ENCODE data around the gene UNC80.

DNA sequence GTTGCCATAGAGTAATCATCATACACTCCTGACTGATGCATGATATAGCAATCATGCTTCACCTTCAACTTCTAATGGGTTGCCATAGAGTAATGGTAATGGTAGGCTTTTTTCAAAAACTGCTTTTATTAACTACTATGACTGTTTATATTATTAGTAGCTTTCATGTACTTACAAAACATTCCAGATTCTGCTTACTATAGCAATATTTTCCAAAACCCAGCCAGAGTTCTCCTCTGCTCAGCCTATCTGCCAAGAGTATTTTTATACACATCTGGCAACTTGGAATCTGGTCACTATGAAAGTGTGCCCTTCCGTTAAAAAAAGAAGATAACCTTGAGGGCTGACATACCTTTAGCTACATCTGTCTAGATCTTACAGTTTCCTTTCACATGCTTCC, 5.0 kb upstream of the UNC80 start:
- TF ChIP-seq, protein P1, sequence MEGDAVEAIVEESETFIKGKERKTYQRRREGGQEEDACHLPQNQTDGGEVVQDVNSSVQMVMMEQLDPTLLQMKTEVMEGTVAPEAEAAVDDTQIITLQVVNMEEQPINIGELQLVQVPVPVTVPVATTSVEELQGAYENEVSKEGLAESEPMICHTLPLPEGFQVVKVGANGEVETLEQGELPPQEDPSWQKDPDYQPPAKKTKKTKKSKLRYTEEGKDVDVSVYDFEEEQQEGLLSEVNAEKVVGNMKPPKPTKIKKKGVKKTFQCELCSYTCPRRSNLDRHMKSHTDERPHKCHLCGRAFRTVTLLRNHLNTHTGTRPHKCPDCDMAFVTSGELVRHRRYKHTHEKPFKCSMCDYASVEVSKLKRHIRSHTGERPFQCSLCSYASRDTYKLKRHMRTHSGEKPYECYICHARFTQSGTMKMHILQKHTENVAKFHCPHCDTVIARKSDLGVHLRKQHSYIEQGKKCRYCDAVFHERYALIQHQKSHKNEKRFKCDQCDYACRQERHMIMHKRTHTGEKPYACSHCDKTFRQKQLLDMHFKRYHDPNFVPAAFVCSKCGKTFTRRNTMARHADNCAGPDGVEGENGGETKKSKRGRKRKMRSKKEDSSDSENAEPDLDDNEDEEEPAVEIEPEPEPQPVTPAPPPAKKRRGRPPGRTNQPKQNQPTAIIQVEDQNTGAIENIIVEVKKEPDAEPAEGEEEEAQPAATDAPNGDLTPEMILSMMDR (IDR thresholded peaks at IDR 0.05): no peak
- no peak for TF ChIP-seq POLR2A (IDR thresholded peaks at IDR 0.05)

Measured in lower leg skin (tissue), 3 donors.